Panc1 (cell line): ENCODE results near the gene PLP1. TPM values are rescaled to one million over a fixed set of nuclear protein-coding genes. Genes with fewer than 3 reads are reported as not detected.

Experiments
- ATAC-seq: fragments of 200-7000 bp; cut with Tn5 transposase; 2 replicates; pipeline ENCODE4 v1.9.1; 2020; ENCODE audit warnings: mild to moderate bottlenecking, moderate library complexity
- BruUV-seq: library from RNA; stranded (reverse); fragments of 400-500 nt; replicated peaks from 2 replicates; lab custom pipeline; 2021; lab: Mats Ljungman, UMichigan
- CTCF ChIA-PET: fragments of 300-600 bp; sonication (Branson Sonifier 250); formaldehyde crosslinking; loops from one replicate; lab custom pipeline; 2022; ENCODE audit warnings: antibody characterized with exemption; lab: Charles Lee
- POLR2A ChIA-PET: fragments of 300-600 bp; sonication (Branson Sonifier 250); formaldehyde crosslinking; loops from one replicate; lab custom pipeline; 2022; ENCODE audit warnings: antibody characterized with exemption; lab: Charles Lee
- DNase-seq: peaks from one replicate; pipeline ENCODE4 v3.0.0-alpha.2; 2010; ENCODE audit warnings: low read depth, low spot score
- H3K27ac ChIP-seq: 2 replicates; pipeline ENCODE4 v1.5.1; 2011; ENCODE audit warnings: mild to moderate bottlenecking, low read length, inconsistent platforms
- H3K27me3 ChIP-seq: fragments of 200-500 bp; sonication (Bioruptor generic); 2 replicates; pipeline ENCODE4 v1.6.0; 2014; ENCODE audit warnings: low read length, inconsistent platforms; ENCODE audit not compliant: control insufficient read depth, insufficient read depth
- H3K36me3 ChIP-seq: fragments of 200-500 bp; sonication (Bioruptor generic); 2 replicates; pipeline ENCODE4 v1.5.1; 2014; ENCODE audit warnings: inconsistent platforms, mild to moderate bottlenecking, low read length, moderate library complexity; ENCODE audit not compliant: control insufficient read depth, insufficient read depth
- H3K4me1 ChIP-seq: 2 replicates; pipeline ENCODE4 v1.5.1; 2011; ENCODE audit warnings: inconsistent platforms, mild to moderate bottlenecking, low read length, moderate library complexity; ENCODE audit not compliant: control insufficient read depth, insufficient read depth
- H3K4me3 ChIP-seq, 2 experiments: 2 replicates each; pipeline ENCODE4 v1.5.1; 2011 to 2012; ENCODE audit warnings: low read depth in 2 of 2, low read length in 2 of 2, mild to moderate bottlenecking in 2 of 2, inconsistent platforms in 1 of 2, moderate library complexity in 1 of 2
- H3K9me3 ChIP-seq: fragments of 200-500 bp; sonication (Bioruptor generic); 2 replicates; pipeline ENCODE4 v1.5.1; 2014; ENCODE audit warnings: low read depth, mild to moderate bottlenecking, inconsistent platforms, low read length, moderate library complexity; ENCODE audit not compliant: control insufficient read depth, insufficient read depth
- CTCF ChIP-seq: fragments of 450-650 bp; IDR thresholded peaks from 2 replicates; pipeline ENCODE4 v1.5.1; 2017; ENCODE audit warnings: mild to moderate bottlenecking
- POLR2AphosphoS5 ChIP-seq: IDR thresholded peaks from 2 replicates; pipeline ENCODE4 v1.6.1; 2012; ENCODE audit warnings: mild to moderate bottlenecking, low read depth, low read length, moderate library complexity
- REST ChIP-seq, 2 experiments: IDR thresholded peaks; 2 replicates each; pipeline ENCODE4 v1.6.1; 2011 to 2012; ENCODE audit warnings: low read depth in 2 of 2, control low read depth in 1 of 2, low read length in 1 of 2, mild to moderate bottlenecking in 1 of 2, moderate library complexity in 1 of 2; ENCODE audit not compliant: insufficient read depth in 1 of 2
- SIN3A ChIP-seq: IDR thresholded peaks from 2 replicates; pipeline ENCODE4 v1.6.1; 2012; ENCODE audit warnings: low read depth, mild to moderate bottlenecking, low read length, moderate library complexity, borderline replicate concordance; ENCODE audit not compliant: insufficient read depth
- TCF7L2 ChIP-seq: IDR thresholded peaks from 2 replicates; pipeline ENCODE4 v1.6.1; 2011; ENCODE audit warnings: mild to moderate bottlenecking, low read depth, low read length, inconsistent platforms
- in situ Hi-C: cut with HindIII; loops from 2 replicates; pipeline ENCODE4 v1.10.0; 2016; ENCODE audit warnings: low sequenced_read_pairs, low pct_unique_long_range_greater_than_20kb
- intact Hi-C: fragments of 100-400 bp; cut with micrococcal nuclease; formaldehyde crosslinking; loops from one replicate; pipeline ENCODE4 v1.10.0; 2022; ENCODE audit not compliant: unreplicated experiment
- total RNA-seq: library from RNA; stranded (reverse); gene quantifications from one replicate; pipeline ENCODE4 v1.2.1, GENCODE V29; 2021; ENCODE audit not compliant: unreplicated experiment

PLP1 gene
- total RNA-seq, 1 experiment from 2014 or later, result 0.13 TPM

GRCh38 chrX:103729015-103729414 lies 47.6 kb upstream of the PLP1 start:
- DNase-seq (no peak), ATAC-seq (no peak)
- no peaks in the 10 kb centered on the region for H3K4me1 ChIP-seq
- POLR2A ChIA-PET, result no interaction called here
- no peak overlapping the region for H3K27ac ChIP-seq
- no TSS peak for BruUV-seq
- intact Hi-C loops, result no loop called here
- H3K9me3 ChIP-seq, result no peaks in the 10 kb centered on the region
- peaks cover 9% of the 10 kb centered on the region for H3K27me3 ChIP-seq
- CTCF ChIA-PET, result no interaction called here
- no peaks in the 10 kb centered on the region for H3K36me3 ChIP-seq
- no peak overlapping the region for H3K4me3 ChIP-seq
- in situ Hi-C loops, result no loop called here
- no peak for TF ChIP-seq POLR2AphosphoS5
- TF ChIP-seq CTCF, result no peak
- TF ChIP-seq SIN3A, result no peak
- TF ChIP-seq TCF7L2, result no peak
- no peak for TF ChIP-seq REST (IDR thresholded peaks at IDR 0.05; ENCODE audit: insufficient read depth in 1 of 2, low read depth in 2 of 2, low read length in 1 of 2)

GRCh38 chrX:103730147-103730795 lies 46.4 kb upstream of the PLP1 start:
- H3K4me1 ChIP-seq, result no peaks in the 10 kb centered on the region
- H3K4me3 ChIP-seq, result no peak overlapping the region
- H3K36me3 ChIP-seq, result no peaks in the 10 kb centered on the region
- no peak for DNase-seq
- no peaks in the 10 kb centered on the region for H3K9me3 ChIP-seq
- intact Hi-C loops, result no loop called here
- no peak for TF ChIP-seq REST (IDR thresholded peaks at IDR 0.05; ENCODE audit: insufficient read depth in 1 of 2, low read depth in 2 of 2, low read length in 1 of 2)
- TF ChIP-seq CTCF, result no peak
- TF ChIP-seq SIN3A, result no peak
- no peak for TF ChIP-seq POLR2AphosphoS5
- no peak for ATAC-seq
- H3K27me3 ChIP-seq, result peaks cover 9% of the 10 kb centered on the region
- in situ Hi-C loops, result no loop called here
- BruUV-seq, result no TSS peak
- CTCF ChIA-PET, result no interaction called here
- POLR2A ChIA-PET, result interaction anchor here (0.7 kb wide), 1 partner anchor 146 kb away, joined by 6 read pairs; no protein-coding TSS in a partner anchor
- H3K27ac ChIP-seq, result no peak overlapping the region
